ENCODE results near the gene PDCD2. TPM values are rescaled to one million over a fixed set of nuclear protein-coding genes. Genes with fewer than 3 reads are reported as not detected.

Gene PDCD2
- total RNA-seq, 1 donor from 2014 or later = 36.0 TPM

DNA sequence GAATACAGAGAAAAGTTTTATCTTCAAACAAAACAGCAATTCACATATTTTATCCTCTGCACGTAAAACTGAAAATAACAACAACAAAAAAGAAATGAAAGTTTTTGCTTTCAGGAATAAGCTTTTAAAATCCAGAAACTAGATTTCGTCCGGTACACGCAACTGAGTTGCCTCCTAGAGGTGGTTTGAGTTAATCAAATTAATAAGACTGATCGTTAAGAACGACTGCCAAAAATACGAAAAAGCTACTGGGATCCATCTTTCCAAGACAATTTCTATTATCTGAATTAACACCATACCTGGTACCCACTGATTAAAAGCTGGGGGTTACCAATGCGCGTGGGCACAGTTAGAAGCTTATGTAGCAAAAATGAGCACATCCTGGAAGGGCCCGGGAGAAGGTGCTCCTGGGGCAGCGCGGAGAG is 669 bp downstream of the PDCD2 start:
- Histone ChIP-seq H3K9ac (ENCODE audit: low read depth in 1 of 3, low read length in 3 of 3) (peak overlapping the region; percentile 87 to 93 (median 93)), H3K9me3 (ENCODE audit: control insufficient read depth in 3 of 3, low read length in 3 of 3) (no peaks in the 10 kb centered on the region), H3K36me3 (ENCODE audit: control insufficient read depth in 3 of 3, insufficient read depth in 3 of 3, low read length in 3 of 3) (peaks cover 15 to 33% (median 32%) of the 10 kb centered on the region in 3 donors), H3K27ac (ENCODE audit: low read depth, low read length) (peak overlapping the region; percentile 7), H3K4me1 (ENCODE audit: control insufficient read depth in 3 of 3, insufficient read depth in 3 of 3, low read length in 3 of 3) (peaks cover 13 to 16% (median 14%) of the 10 kb centered on the region in 3 donors), H3K4me3 (ENCODE audit: low read length in 3 of 3) (peak overlapping the region; percentile 94 to 98 (median 95)), H3K27me3 (ENCODE audit: control insufficient read depth in 3 of 3, insufficient read depth in 3 of 3, low read length in 3 of 3) (no peaks in the 10 kb centered on the region)

DNA sequence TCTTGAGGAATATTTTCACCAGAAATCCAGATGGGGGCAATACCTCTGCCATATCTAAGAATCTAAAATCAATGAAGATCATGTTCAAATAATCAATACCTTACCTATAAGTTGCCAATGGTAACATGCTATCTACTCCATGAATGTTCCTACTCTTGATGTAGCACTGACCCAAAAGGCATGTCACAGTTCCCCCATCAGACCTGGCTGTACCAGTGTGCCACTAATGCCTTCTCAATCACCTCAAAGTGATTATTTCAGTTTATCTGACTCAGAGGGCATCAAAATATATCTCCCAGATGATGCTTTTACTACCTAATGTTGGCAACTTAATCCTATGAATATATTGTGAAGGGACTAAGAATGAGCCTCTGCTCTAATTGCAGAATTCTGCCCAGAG is 5.5 kb downstream of the PDCD2 start:
- Histone ChIP-seq H3K9me3 (ENCODE audit: control insufficient read depth in 3 of 3, low read length in 3 of 3) (no peaks in the 10 kb centered on the region), H3K4me1 (ENCODE audit: control insufficient read depth in 3 of 3, insufficient read depth in 3 of 3, low read length in 3 of 3) (peaks cover 3 to 7% (median 6%) of the 10 kb centered on the region in 3 donors), H3K27ac (ENCODE audit: low read depth, low read length) (no peak overlapping the region), H3K36me3 (ENCODE audit: control insufficient read depth in 3 of 3, insufficient read depth in 3 of 3, low read length in 3 of 3) (peaks cover 26 to 64% (median 62%) of the 10 kb centered on the region in 3 donors), H3K27me3 (ENCODE audit: control insufficient read depth in 3 of 3, insufficient read depth in 3 of 3, low read length in 3 of 3) (no peaks in the 10 kb centered on the region), H3K4me3 (ENCODE audit: low read length in 3 of 3) (no peak overlapping the region), H3K9ac (ENCODE audit: low read depth in 1 of 3, low read length in 3 of 3) (no peak overlapping the region)

DNA sequence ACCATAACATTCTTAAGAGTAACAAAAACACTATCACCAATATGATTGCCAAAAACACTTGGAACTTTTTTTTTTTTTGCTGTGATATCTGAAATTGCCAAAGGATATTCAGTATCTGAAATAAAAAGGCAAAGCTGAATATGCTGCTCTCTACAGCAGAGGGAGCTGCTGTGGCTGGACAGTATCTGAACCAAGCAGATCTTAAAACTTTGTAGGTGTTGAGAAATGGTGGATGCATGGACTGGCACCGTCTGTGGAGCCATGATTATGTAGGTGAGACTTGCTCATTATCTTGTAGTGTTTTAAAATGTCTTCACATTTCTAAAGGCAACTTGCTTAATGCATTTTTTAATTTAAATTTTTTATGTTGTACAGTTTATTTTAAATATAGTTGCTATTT is 9.2 kb downstream of the PDCD2 start:
- no peaks in the 10 kb centered on the region for H3K27me3 ChIP-seq (ENCODE audit: control insufficient read depth in 3 of 3, insufficient read depth in 3 of 3, low read length in 3 of 3)
- H3K27ac ChIP-seq (ENCODE audit: low read depth, low read length) = no peak overlapping the region
- no peak overlapping the region for H3K9ac ChIP-seq (ENCODE audit: low read depth in 1 of 3, low read length in 3 of 3)
- H3K4me1 ChIP-seq (ENCODE audit: control insufficient read depth in 3 of 3, insufficient read depth in 3 of 3, low read length in 3 of 3) = no peaks in the 10 kb centered on the region
- peaks cover 22 to 72% (median 69%) of the 10 kb centered on the region in 3 donors for H3K36me3 ChIP-seq (ENCODE audit: control insufficient read depth in 3 of 3, insufficient read depth in 3 of 3, low read length in 3 of 3)
- H3K4me3 ChIP-seq (ENCODE audit: low read length in 3 of 3) = no peak overlapping the region
- H3K9me3 ChIP-seq (ENCODE audit: control insufficient read depth in 3 of 3, low read length in 3 of 3) = no peaks in the 10 kb centered on the region

DNA sequence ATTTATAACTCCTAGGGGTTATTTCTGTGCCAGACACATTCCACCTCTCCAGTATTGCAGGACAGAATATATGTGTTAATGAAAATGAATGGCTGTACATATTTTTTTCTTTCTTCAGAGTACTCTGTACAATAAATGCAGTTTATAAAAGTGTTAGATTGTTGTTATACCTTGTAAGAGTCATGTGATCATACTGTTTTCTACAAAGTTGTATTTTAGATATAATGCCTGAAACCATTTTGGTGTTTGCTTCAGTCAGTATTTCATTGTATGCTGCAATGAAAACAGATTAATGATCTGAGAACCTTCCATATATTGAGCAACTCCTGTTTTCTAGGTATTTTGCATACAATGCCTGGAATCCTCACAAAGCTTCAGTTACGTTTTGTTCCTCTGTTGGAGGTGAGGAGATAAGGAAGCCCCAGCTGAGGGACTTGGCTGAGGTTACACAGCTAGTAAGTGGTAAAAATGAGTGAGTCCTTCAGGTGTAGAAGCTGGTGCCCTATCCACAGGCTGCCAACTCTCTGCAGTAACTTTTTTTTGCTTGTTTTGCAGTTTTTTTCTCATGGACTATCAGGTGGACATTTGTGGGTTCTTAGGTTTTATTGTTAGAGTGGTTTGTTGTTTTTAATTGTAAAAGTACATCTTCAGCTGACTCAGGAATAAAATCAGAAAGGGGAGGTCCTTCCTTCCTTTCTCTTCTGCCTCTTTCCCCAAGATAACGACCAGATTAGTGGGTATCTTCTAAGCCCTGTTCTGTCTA is 11.6 kb downstream of the PDCD2 start:
- Histone ChIP-seq H3K9ac (ENCODE audit: low read depth in 1 of 3, low read length in 3 of 3) (no peak overlapping the region), H3K27ac (ENCODE audit: low read depth, low read length) (no peak overlapping the region), H3K4me3 (ENCODE audit: low read length in 3 of 3) (no peak overlapping the region), H3K27me3 (ENCODE audit: control insufficient read depth in 3 of 3, insufficient read depth in 3 of 3, low read length in 3 of 3) (no peaks in the 10 kb centered on the region), H3K36me3 (ENCODE audit: control insufficient read depth in 3 of 3, insufficient read depth in 3 of 3, low read length in 3 of 3) (peaks cover 28 to 63% (median 62%) of the 10 kb centered on the region in 3 donors), H3K9me3 (ENCODE audit: control insufficient read depth in 3 of 3, low read length in 3 of 3) (no peaks in the 10 kb centered on the region), H3K4me1 (ENCODE audit: control insufficient read depth in 3 of 3, insufficient read depth in 3 of 3, low read length in 3 of 3) (no peaks in the 10 kb centered on the region)

DNA sequence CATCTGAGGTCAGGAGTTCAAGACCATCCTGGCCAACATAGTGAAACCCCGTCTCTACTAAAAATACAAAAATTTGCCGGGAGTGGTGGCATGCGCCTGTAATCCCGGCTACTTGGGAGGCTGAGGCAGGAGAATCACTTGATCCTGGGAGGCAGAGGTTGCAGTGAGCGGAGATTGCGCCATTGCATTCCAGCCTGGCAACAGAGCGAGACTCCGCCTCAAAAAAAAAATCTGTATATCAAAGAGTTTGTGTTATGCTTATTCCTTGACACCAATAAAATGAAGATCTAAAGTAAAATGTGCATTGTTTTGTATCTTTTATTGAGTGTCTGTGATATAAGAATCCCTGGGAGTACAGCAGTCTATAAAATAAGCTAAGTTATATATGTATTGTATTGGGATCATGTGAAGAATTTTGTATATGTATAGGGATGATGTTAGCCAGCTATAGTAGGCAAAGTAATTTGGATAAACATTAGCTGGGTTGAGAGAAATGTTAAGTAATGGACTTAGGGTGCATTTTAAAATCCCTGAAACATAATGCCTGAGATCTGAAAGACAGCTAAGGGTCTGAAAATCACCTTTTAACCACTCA is 19.4 kb downstream of the PDCD2 start:
- Histone ChIP-seq H3K4me1 (ENCODE audit: control insufficient read depth in 3 of 3, insufficient read depth in 3 of 3, low read length in 3 of 3) (no peaks in the 10 kb centered on the region), H3K27ac (ENCODE audit: low read depth, low read length) (no peak overlapping the region), H3K36me3 (ENCODE audit: control insufficient read depth in 3 of 3, insufficient read depth in 3 of 3, low read length in 3 of 3) (peaks cover 20 to 52% (median 43%) of the 10 kb centered on the region in 3 donors), H3K9me3 (ENCODE audit: control insufficient read depth in 3 of 3, low read length in 3 of 3) (no peaks in the 10 kb centered on the region), H3K27me3 (ENCODE audit: control insufficient read depth in 3 of 3, insufficient read depth in 3 of 3, low read length in 3 of 3) (no peaks in the 10 kb centered on the region), H3K9ac (ENCODE audit: low read depth in 1 of 3, low read length in 3 of 3) (no peak overlapping the region), H3K4me3 (ENCODE audit: low read length in 3 of 3) (no peak overlapping the region)

DNA sequence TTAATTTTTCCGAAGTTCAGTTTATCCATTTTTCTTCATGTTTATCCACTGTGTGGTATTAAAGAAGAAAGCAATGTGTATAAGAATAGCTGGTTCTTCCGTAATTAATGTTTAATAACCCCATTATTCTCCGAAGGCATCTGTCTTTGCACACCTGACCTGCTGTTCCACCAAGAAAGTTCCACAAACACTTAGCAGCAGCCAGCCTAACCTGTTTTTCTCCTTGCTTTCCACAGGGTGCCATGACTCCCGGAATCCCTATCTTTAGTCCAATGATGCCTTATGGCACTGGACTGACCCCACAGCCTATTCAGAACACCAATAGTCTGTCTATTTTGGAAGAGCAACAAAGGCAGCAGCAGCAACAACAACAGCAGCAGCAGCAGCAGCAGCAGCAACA is 22.9 kb downstream of the PDCD2 start:
- Histone ChIP-seq H3K9ac (ENCODE audit: low read depth in 1 of 3, low read length in 3 of 3) (no peak overlapping the region), H3K27me3 (ENCODE audit: control insufficient read depth in 3 of 3, insufficient read depth in 3 of 3, low read length in 3 of 3) (no peaks in the 10 kb centered on the region), H3K9me3 (ENCODE audit: control insufficient read depth in 3 of 3, low read length in 3 of 3) (no peaks in the 10 kb centered on the region), H3K36me3 (ENCODE audit: control insufficient read depth in 3 of 3, insufficient read depth in 3 of 3, low read length in 3 of 3) (peaks cover 19 to 38% (median 37%) of the 10 kb centered on the region in 3 donors), H3K4me1 (ENCODE audit: control insufficient read depth in 3 of 3, insufficient read depth in 3 of 3, low read length in 3 of 3) (no peaks in the 10 kb centered on the region), H3K27ac (ENCODE audit: low read depth, low read length) (no peak overlapping the region), H3K4me3 (ENCODE audit: low read length in 3 of 3) (no peak overlapping the region)

DNA sequence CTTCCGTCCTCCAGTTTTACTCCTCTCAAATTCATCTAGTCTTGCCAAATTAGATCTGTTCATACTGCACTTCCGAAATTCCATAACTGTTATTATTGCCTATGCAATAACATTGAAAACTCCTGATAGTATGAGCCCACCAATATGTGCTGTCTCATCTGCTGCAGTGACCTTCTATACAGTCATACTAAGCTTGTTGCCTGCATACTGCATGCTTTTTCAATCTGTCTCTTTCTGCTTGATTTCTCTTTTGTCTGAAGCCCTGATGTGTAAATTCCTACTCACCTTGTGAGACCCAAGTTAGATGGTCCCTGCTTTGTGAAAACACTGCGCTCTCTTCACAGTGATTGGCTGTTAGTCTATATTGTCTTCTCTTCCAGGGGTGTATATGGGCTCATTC is 29.1 kb downstream of the PDCD2 start:
- peak overlapping the region; percentile 93 to 98 (median 98) for H3K4me3 ChIP-seq (ENCODE audit: low read length in 3 of 3)
- H3K9ac ChIP-seq (ENCODE audit: low read depth in 1 of 3, low read length in 3 of 3) = peak overlapping the region in 2 of 3 donors; percentile 95 to 96
- H3K36me3 ChIP-seq (ENCODE audit: control insufficient read depth in 3 of 3, insufficient read depth in 3 of 3, low read length in 3 of 3) = peaks cover 5 to 15% (median 6%) of the 10 kb centered on the region in 3 donors
- no peaks in the 10 kb centered on the region for H3K27me3 ChIP-seq (ENCODE audit: control insufficient read depth in 3 of 3, insufficient read depth in 3 of 3, low read length in 3 of 3)
- H3K4me1 ChIP-seq (ENCODE audit: control insufficient read depth in 3 of 3, insufficient read depth in 3 of 3, low read length in 3 of 3) = peaks cover 26 to 29% (median 28%) of the 10 kb centered on the region in 3 donors
- no peaks in the 10 kb centered on the region for H3K9me3 ChIP-seq (ENCODE audit: control insufficient read depth in 3 of 3, low read length in 3 of 3)
- H3K27ac ChIP-seq (ENCODE audit: low read depth, low read length) = no peak overlapping the region

DNA sequence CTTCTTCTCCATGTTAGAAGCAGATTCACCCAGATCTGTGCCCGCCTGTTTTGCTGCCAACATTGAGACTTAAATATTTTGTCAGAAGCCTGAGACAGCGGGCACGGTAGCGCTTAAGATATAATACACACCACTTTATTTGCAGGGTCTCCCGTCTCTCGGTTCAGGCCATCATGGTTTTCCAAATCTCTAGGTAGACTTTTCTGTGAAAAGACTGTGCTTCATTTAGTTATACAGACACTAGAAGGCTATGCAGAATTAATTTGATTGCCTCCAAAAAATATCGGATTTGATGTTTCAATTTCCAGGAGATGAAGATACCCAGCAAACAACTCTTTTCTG is 29.7 kb downstream of the PDCD2 start:
- Histone ChIP-seq H3K9me3 (ENCODE audit: control insufficient read depth in 3 of 3, low read length in 3 of 3) (no peaks in the 10 kb centered on the region), H3K27me3 (ENCODE audit: control insufficient read depth in 3 of 3, insufficient read depth in 3 of 3, low read length in 3 of 3) (no peaks in the 10 kb centered on the region), H3K4me3 (ENCODE audit: low read length in 3 of 3) (peak overlapping the region; percentile 93 to 98 (median 98)), H3K9ac (ENCODE audit: low read depth in 1 of 3, low read length in 3 of 3) (peak overlapping the region; percentile 95 to 97 (median 96)), H3K27ac (ENCODE audit: low read depth, low read length) (peak overlapping the region; percentile 98), H3K36me3 (ENCODE audit: control insufficient read depth in 3 of 3, insufficient read depth in 3 of 3, low read length in 3 of 3) (peaks cover 5 to 20% (median 6%) of the 10 kb centered on the region in 3 donors), H3K4me1 (ENCODE audit: control insufficient read depth in 3 of 3, insufficient read depth in 3 of 3, low read length in 3 of 3) (peaks cover 31 to 34% (median 33%) of the 10 kb centered on the region in 3 donors)

DNA sequence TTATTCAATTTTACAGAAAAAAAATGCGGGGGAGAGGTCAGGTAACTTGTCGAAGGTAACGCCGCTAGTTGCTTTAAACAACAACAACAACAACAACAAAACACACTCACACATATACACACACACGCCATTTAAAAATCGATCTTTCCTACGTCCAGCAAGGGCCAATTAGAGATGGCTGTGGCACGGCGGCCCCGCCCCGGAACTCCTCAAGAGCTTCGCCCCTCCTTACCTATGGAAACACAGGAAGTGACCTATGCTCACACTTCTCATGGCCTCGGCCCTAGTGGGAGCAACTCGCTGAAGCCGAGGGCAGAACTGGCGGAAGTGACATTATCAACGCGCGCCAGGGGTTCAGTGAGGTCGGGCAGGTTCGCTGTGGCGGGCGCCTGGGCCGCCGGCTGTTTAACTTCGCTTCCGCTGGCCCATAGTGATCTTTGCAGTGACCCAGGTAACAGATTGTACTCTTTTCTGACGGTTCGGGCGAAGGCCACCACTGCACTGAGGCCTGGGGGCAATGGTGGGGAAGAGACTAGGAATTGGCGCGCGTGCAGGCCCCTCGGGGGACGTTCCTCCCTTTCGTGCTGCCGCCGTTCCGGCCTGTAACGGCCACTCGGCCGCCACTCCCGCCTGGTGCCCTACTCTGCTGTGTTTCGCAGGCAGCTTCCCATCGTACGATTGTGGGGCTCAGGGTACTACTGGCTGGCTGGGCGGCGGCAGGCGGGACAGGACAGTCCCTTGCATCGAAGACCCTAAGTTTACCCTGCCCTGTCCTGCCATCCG is 30.2 kb downstream of the PDCD2 start, which contains the start of gene TBP:
Gene TBP, plus strand, starts transcription at position 357 of the 783 bp plus-strand sequence. CDS start 2,661 bp downstream, outside the sequence.
- no peaks in the 10 kb centered on the region for H3K27me3 ChIP-seq (ENCODE audit: control insufficient read depth in 3 of 3, insufficient read depth in 3 of 3, low read length in 3 of 3)
- no peaks in the 10 kb centered on the region for H3K9me3 ChIP-seq (ENCODE audit: control insufficient read depth in 3 of 3, low read length in 3 of 3)
- peak within 1 kb of the TSS; percentile 95 to 100 (median 97) for H3K9ac ChIP-seq (ENCODE audit: low read depth in 1 of 3, low read length in 3 of 3)

More for the DNA sequence above, 30.2 kb downstream of the PDCD2 start, which contains the start of gene TBP:
- peaks cover 35 to 39% (median 38%) of the 10 kb centered on the region in 3 donors for H3K4me1 ChIP-seq (ENCODE audit: control insufficient read depth in 3 of 3, insufficient read depth in 3 of 3, low read length in 3 of 3)
- peak within 1 kb of the TSS; percentile 93 to 98 (median 98) for H3K4me3 ChIP-seq (ENCODE audit: low read length in 3 of 3)
- H3K36me3 ChIP-seq (ENCODE audit: control insufficient read depth in 3 of 3, insufficient read depth in 3 of 3, low read length in 3 of 3) = peaks cover 5 to 19% (median 6%) of the 10 kb centered on the region in 3 donors
- peak within 1 kb of the TSS; percentile 98 for H3K27ac ChIP-seq (ENCODE audit: low read depth, low read length)

Measured in skeletal muscle tissue (tissue), 4 donors.